Right ventricle myocardium inferior (tissue), 1 donor: ENCODE data around the gene MDGA2. TPM values are rescaled to one million over a fixed set of nuclear protein-coding genes. Genes with fewer than 3 reads are reported as not detected.

Experiments used
- ATAC-seq: fragments of 200-7000 bp; cut with Tn5 transposase; one replicate; pipeline ENCODE4 v1.9.1; 2020; ENCODE audit warnings: mild to moderate bottlenecking, moderate library complexity
- DNase-seq: peaks from one replicate; pipeline ENCODE4 v3.0.0; 2021; ENCODE audit errors: missing footprints
- intact Hi-C: fragments of 100-400 bp; cut with DNase I; formaldehyde crosslinking; loops from one replicate; pipeline ENCODE4 v1.11.0; 2022
- total RNA-seq: library from RNA; stranded (reverse); fragmentation: NEBNext Ultra II Directional; extraction: Animal tissue kit (Norgen Biotek cat#: 25700); gene quantifications from one replicate; pipeline ENCODE4 v1.2.1, GENCODE V29; 2021
- donor health status: DM: no; HTN: yes; CAD: no; lungs with severe emphysema.

Gene MDGA2
- total RNA-seq, 1 donor from 2014 or later, result not detected

GRCh38 chr14:46894476-46894875 is 780.9 kb downstream of the MDGA2 start:
- intact Hi-C loops, result no loop called here
- DNase-seq (no peak), ATAC-seq (no peak)

DNA sequence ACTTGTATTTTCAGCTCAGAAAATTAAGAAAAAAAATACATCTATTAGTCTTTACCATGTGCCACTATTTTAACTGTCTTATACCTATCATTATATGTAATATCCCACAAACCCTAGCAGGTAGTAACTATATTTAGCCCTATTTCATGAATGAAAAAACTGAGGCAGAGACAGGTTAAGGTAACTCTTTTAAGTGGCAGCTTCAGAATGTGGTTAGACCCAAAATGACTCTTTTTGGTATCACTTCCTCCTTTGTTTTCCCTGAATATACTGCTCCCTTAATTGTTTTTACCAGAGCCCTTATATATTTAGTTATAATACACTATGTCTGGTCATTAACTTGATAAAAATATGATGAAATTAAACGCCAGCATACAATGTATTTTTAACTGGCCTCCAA is 788.3 kb downstream of the MDGA2 start:
- DNase-seq, result no peak
- intact Hi-C loops, result no loop called here
- no peak for ATAC-seq

DNA sequence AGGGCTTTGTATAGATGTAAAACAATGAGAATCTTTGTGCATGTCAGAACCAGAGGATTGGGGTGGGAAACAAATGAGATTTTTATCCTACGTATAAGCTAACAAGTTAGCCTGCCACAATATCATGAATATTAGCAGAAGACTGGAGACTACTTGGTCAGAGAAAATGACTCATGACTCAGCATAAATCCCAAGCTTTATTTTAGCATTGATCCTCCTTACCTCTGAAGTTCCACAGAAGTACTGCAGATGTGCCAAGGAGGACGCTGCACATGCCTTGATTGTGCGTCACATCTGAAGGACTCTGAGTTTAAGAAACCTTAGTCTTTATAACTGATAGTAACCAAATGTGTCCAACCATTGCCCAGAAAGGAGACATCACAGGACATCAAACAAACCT is 789.8 kb downstream of the MDGA2 start:
- ATAC-seq, result no peak
- DNase-seq, result no peak
- intact Hi-C loops, result no loop called here

DNA sequence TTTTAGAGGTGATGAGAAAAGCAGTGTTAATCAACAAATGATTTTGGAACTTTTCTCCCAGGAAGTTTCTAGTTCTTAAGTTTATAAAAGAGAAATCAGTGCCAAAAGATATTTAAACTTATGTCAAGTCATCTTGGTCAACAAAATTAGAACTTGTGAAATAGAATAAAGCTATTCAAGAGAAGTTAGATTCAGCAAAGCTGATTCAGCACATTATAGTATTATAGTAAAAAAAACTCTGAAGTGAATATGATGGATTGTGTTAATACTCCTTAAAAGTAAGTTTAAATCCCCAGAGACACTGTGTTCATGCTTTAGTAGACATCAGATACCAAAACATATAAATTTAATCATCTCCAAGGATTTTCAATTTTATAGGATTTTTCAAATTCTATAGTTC is 813.7 kb downstream of the MDGA2 start:
- intact Hi-C loops, result no loop called here
- DNase-seq, result no peak
- ATAC-seq, result no peak

DNA sequence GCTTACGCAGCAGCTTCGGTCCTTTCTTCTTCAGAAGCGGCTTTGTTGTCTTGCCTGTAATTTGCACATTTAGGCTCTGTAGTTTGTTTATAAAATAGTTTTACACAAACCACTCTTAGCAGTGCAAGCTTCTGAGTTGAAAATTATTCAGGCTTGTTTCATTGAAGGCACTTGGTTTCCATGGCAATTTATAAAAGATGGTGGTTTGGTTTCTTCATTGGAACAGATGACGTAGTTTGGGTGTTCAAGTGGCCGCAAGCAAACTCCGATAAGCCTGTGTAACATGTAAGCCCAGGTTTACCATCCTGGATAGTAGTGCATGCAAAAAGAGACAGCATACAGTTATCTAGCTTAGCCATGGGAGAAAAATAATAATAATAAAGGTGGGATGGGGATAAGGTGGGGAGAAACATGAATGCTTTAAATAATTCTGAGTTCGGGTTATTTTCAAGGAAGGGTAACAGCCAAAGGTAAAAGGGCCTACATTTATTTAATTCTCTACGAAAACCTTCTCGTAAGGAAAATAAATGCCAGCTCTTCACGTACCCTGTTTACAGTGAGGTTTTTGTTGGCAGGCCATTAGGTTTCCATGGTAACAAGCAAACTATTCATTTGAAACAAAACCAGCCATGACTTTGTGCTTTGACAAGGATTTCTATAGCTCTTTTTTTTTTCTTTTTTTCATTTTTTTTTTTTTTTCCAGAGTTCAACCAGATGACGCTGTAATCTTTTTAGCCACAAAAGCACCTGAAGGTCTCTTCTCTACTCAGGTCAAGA is 834.3 kb downstream of the MDGA2 start:
- no peak for DNase-seq
- ATAC-seq, result no peak
- intact Hi-C loops, result no loop called here

- ATAC-seq (no peak), DNase-seq (no peak)
- intact Hi-C loops, result no loop called here
Observed at GRCh38 chr14:46820291-46820690, 855.1 kb downstream of the MDGA2 start.

DNA sequence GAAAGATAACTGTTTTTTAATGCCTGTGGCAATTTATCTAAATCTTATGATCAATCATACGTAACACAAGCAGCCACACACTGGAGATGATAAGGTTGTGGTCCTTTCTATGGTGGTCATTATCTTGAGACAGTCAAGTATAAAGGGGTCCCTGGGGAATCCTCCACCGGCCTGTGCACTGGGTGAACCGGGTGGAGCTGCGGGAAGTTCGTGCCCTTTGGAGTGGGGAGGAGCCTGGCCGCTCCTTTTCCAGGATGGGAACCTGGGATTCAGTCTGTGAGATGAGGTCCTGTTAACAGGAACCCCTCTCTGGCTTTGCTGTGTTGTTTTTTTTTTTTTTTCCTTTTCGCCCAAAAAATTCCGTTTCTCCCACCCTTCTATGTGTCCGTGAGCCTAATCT is 856.3 kb downstream of the MDGA2 start:
- ATAC-seq, result no peak
- DNase-seq, result no peak
- intact Hi-C loops, result no loop called here

DNA sequence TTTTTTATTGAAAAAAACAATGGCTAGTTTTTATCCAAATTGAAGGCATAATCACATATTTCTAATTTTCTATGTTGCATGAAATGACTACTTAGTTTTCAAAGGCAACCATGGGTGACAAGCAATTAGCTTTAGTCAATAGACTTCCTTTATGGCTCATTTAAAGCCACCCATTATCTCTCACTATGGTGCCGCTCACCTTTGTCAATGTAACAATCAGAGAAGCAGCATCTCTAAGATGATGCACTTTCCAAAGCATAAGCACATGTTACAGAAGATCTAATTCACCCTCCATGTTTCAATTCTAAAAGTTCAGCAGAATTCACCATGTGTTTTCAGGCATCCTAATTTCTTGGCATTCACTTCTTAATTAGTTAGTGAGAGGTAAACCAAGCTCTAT is 857.3 kb downstream of the MDGA2 start:
- no peak for ATAC-seq
- intact Hi-C loops, result no loop called here
- DNase-seq, result no peak

DNA sequence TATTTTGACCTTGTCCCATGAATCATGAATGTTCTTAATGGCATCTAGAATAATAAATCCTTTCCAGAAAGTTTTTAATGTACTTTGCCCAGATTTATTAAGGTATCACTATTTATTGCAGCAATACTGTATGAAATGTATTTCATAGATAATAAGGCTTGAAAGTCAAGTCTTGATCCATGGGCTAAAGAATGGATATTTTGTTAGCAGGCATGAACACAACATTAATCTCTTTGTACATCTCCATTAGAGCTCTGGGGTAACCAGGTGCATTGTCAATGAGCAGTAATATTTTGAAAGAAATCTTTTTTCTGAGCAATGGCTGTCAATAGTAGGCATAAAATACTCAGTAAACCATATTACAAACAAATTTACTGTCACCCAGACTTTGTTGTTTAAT is 882.3 kb downstream of the MDGA2 start:
- intact Hi-C loops, result no loop called here
- ATAC-seq, result no peak
- DNase-seq, result no peak
